ENCODE data around the gene RPL27A.

DNA sequence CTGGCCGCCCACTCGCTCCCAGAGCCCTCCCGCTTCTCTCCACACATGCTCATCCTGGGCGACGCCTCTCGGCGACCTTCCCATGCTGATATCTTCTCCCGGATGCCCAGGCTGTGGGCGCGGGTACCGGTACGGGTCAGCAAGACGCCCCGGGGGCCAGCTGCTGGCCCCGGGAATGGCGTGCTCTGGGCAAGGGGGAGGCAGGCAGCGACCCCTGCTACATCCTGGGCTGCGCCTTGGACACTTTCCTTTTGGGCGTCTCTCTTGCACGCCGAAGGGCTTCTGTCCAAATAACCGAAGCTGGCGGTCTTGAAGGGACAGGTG, 48.1 kb downstream of the RPL27A start:
- TF ChIP-seq, protein P1, sequence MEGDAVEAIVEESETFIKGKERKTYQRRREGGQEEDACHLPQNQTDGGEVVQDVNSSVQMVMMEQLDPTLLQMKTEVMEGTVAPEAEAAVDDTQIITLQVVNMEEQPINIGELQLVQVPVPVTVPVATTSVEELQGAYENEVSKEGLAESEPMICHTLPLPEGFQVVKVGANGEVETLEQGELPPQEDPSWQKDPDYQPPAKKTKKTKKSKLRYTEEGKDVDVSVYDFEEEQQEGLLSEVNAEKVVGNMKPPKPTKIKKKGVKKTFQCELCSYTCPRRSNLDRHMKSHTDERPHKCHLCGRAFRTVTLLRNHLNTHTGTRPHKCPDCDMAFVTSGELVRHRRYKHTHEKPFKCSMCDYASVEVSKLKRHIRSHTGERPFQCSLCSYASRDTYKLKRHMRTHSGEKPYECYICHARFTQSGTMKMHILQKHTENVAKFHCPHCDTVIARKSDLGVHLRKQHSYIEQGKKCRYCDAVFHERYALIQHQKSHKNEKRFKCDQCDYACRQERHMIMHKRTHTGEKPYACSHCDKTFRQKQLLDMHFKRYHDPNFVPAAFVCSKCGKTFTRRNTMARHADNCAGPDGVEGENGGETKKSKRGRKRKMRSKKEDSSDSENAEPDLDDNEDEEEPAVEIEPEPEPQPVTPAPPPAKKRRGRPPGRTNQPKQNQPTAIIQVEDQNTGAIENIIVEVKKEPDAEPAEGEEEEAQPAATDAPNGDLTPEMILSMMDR (IDR thresholded peaks at IDR 0.05): no peak
- TF ChIP-seq POLR2A (IDR thresholded peaks at IDR 0.05) (no peak), POLR2AphosphoS5 (IDR thresholded peaks at IDR 0.05) (no peak)
